Neutrophil (primary cell): ENCODE results near the gene CD80.
A peak's percentile ranks its signal among the peaks of the same experiment; 100 is the strongest.

Experiments
- H3K27ac ChIP-seq: fragments of 200-600 bp; sonication (generic); 2 replicates; pipeline ENCODE4 v1.5.1; 2016; ENCODE audit warnings: mild to moderate bottlenecking, moderate library complexity
- H3K27me3 ChIP-seq: fragments of 200-600 bp; sonication (generic); 2 replicates; pipeline ENCODE4 v1.6.0; 2016; ENCODE audit warnings: mild to moderate bottlenecking
- H3K36me3 ChIP-seq: fragments of 200-600 bp; sonication (generic); 2 replicates; pipeline ENCODE4 v1.5.1; 2017
- H3K4me1 ChIP-seq, 2 experiments: fragments of 200-600 bp in 1 of 2; sonication (generic) in 1 of 2; 1 replicate in 1 of 2; 2 replicates in 1 of 2; pipeline versions ENCODE4 v1.5.1 to v1.6.1; 2013 to 2016; ENCODE audit warnings: low read depth in 1 of 2, low read length in 1 of 2, mild to moderate bottlenecking in 1 of 2, moderate library complexity in 1 of 2; ENCODE audit not compliant: control insufficient read depth in 1 of 2, insufficient read depth in 1 of 2
- H3K4me3 ChIP-seq, 2 experiments: fragments of 200-600 bp in 1 of 2; sonication (generic) in 1 of 2; 1 replicate in 1 of 2; 2 replicates in 1 of 2; pipeline ENCODE4 v1.5.1; 2013 to 2016; ENCODE audit warnings: low read depth in 1 of 2, low read length in 1 of 2, mild to moderate bottlenecking in 1 of 2, moderate library complexity in 1 of 2
- H3K9me3 ChIP-seq: fragments of 200-600 bp; sonication (generic); 2 replicates; pipeline ENCODE4 v1.5.1; 2016
- TF ChIP-seq, protein P1 (sequence below): fragments of 200-600 bp; sonication (generic); IDR thresholded peaks from 2 replicates; pipeline ENCODE4 v1.5.1; 2016; ENCODE audit warnings: antibody characterized with exemption

CD80 gene

DNA sequence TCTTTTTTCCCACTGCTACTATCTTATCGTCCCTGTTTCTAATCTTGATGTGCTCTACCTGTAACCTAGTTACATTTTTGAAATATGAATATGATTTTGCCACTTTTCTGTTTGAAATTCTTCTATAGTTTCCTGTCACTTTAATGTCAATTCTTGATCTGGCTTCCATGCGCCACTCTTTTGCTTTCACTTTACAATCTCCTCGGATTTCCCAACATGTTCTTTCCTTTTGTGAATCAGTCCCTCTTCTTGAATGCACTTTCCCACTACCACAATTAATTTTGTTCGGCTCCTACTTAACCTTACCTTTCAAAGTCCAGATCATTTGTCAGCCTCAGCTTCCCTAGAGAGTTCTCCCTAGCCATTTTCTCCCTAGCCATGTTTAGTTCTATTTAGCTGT is 52.8 kb downstream of the CD80 start:
- Histone ChIP-seq H3K9me3 (no peaks in the 10 kb centered on the region), H3K4me3 (no peak overlapping the region), H3K27ac (no peak overlapping the region), H3K27me3 (no peaks in the 10 kb centered on the region), H3K4me1 (no peaks in the 10 kb centered on the region), H3K36me3 (peaks cover 34% of the 10 kb centered on the region)
- TF ChIP-seq, protein P1, sequence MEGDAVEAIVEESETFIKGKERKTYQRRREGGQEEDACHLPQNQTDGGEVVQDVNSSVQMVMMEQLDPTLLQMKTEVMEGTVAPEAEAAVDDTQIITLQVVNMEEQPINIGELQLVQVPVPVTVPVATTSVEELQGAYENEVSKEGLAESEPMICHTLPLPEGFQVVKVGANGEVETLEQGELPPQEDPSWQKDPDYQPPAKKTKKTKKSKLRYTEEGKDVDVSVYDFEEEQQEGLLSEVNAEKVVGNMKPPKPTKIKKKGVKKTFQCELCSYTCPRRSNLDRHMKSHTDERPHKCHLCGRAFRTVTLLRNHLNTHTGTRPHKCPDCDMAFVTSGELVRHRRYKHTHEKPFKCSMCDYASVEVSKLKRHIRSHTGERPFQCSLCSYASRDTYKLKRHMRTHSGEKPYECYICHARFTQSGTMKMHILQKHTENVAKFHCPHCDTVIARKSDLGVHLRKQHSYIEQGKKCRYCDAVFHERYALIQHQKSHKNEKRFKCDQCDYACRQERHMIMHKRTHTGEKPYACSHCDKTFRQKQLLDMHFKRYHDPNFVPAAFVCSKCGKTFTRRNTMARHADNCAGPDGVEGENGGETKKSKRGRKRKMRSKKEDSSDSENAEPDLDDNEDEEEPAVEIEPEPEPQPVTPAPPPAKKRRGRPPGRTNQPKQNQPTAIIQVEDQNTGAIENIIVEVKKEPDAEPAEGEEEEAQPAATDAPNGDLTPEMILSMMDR, result no peak

DNA sequence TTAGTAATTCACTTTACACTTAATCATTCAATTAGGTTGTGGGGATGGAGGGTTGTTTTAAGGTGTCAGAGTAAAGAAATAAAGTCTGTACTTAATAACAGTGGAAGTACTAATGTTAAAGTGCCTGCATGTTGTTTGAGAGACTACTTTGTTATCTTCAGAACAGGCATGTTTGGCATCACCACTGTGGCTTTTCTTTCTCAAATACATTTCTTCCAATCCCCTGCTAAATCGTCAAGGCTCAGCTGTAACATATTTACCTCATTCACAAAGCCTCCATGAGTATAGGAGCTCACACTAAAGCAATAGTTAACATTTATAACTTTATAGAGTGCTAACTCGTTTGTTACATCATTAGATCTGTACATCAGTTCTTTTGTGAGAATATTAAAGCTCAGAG is 58.5 kb downstream of the CD80 start:
- Histone ChIP-seq H3K36me3 (peaks cover 19% of the 10 kb centered on the region), H3K4me1 (peaks cover 15 to 17% of the 10 kb centered on the region in 2 experiments), H3K9me3 (no peaks in the 10 kb centered on the region), H3K27ac (no peak overlapping the region), H3K4me3 (no peak overlapping the region), H3K27me3 (no peaks in the 10 kb centered on the region)
- TF ChIP-seq, protein P1, result no peak

DNA sequence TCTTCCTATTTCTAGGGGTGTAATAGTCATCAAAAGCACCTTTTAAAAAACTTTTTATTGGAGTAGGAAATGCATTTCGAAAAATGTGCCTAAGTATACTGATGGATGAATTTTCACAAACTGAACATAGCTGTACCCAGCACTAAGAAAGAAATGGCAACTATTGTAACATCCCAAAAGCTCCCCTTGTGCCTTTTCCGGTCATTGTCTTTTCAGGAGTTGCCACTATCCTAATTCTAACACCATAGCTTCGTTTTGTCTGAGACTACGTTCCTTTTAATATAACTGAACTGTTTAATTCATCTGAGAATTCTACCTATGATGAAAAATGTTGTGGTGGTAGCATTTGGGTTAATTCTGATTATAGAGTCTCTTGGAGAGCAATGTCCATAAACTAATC is 59.1 kb downstream of the CD80 start:
- H3K27ac ChIP-seq, result no peak overlapping the region
- H3K4me3 ChIP-seq, result no peak overlapping the region
- TF ChIP-seq, protein P1, result no peak
- H3K4me1 ChIP-seq, result peaks cover 15 to 17% of the 10 kb centered on the region in 2 experiments
- no peaks in the 10 kb centered on the region for H3K9me3 ChIP-seq
- H3K27me3 ChIP-seq, result no peaks in the 10 kb centered on the region
- H3K36me3 ChIP-seq, result peaks cover 13% of the 10 kb centered on the region

DNA sequence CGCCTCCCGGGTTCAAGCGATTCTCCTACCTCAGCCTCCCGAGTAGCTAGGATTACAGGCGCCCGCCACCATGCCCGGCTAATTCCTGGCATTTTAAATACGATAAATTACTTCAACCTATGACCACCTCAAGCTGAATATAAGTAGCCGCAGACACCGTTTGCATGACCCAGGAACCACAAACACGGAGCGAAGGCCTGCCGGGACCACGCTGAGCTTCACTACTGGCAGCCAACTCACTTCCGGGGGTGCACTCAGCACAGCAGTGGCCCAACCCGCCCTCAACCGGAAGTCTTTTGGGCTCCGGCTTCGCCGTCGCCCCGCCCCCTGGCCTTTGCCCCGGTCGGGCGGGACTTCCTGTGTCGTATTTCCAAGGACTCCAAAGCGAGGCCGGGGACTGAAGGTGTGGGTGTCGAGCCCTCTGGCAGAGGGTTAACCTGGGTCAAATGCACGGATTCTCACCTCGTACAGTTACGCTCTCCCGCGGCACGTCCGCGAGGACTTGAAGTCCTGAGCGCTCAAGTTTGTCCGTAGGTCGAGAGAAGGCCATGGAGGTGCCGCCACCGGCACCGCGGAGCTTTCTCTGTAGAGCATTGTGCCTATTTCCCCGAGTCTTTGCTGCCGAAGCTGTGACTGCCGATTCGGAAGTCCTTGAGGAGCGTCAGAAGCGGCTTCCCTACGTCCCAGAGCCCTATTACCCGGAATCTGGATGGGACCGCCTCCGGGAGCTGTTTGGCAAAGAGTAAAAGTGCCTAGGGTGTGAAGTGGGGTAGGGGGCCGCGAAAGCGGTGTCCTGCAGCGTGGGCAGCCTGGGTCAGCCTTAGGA is 61.0 kb downstream of the CD80 start, which contains the start of gene TIMMDC1:
Gene TIMMDC1, plus strand, starts transcription at position 362 of the 826 bp plus-strand sequence. Its CDS starts 187 bp downstream, at position 549.
- no peaks in the 10 kb centered on the region for H3K36me3 ChIP-seq
- TF ChIP-seq, protein P1, result peak; percentile 12
- no peaks in the 10 kb centered on the region for H3K27me3 ChIP-seq
- peaks cover 15 to 17% of the 10 kb centered on the region in 2 experiments for H3K4me1 ChIP-seq
- H3K9me3 ChIP-seq, result no peaks in the 10 kb centered on the region
- H3K27ac ChIP-seq, result peak within 1 kb of the TSS; percentile 87
- H3K4me3 ChIP-seq, result peak within 1 kb of the TSS; percentile 71 to 99

DNA sequence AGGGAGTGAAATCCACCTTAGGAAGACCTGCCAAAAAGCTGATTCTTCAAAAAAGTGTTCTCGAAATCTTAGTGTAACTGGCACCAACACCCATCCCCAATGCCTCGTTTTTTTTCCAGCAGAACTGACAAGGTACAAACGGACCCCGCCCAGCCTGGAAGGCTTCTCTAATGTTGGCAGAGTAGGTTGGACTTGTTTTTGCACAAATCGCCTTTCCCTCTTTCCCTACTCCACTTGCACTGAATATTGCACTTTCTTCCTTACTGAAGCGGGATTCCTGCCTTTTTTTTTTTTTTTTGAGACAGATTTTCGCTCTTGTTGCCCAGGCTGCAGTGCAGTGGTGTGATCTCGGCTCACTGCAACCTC is 61.6 kb downstream of the CD80 start:
- Histone ChIP-seq H3K4me3 (peak overlapping the region; percentile 71 to 99), H3K27ac (peak overlapping the region; percentile 87), H3K9me3 (no peaks in the 10 kb centered on the region), H3K27me3 (no peaks in the 10 kb centered on the region), H3K36me3 (no peaks in the 10 kb centered on the region), H3K4me1 (peaks cover 15 to 17% of the 10 kb centered on the region in 2 experiments)
- TF ChIP-seq, protein P1, result no peak
